H1 (cell line): Measurements from ENCODE around the gene TPO. TPM values are rescaled to one million over a fixed set of nuclear protein-coding genes. Genes with fewer than 3 reads are reported as not detected.

ENCODE experiments used
- GTF2F1 ChIP-seq: IDR thresholded peaks from 2 replicates; pipeline ENCODE4 v1.6.1; 2012; ENCODE audit warnings: low read depth, low read length, improper control_type of control experiment, borderline replicate concordance
- JUND ChIP-seq: IDR thresholded peaks from 2 replicates; pipeline ENCODE4 v1.6.1; 2011; ENCODE audit warnings: mild to moderate bottlenecking, improper control_type of control experiment, low read length
- MAFK ChIP-seq: IDR thresholded peaks from 2 replicates; pipeline ENCODE4 v1.6.1; 2012; ENCODE audit warnings: low read depth, mild to moderate bottlenecking, improper control_type of control experiment, low read length
- TAF7 ChIP-seq: optimal IDR thresholded peaks from 2 replicates; pipeline ENCODE3; 2011; ENCODE audit warnings: low read depth, mild to moderate bottlenecking, inconsistent platforms, low read length, moderate library complexity, borderline replicate concordance
- USF2 ChIP-seq: IDR thresholded peaks from 2 replicates; pipeline ENCODE4 v1.6.1; 2011; ENCODE audit warnings: low read length, improper control_type of control experiment
- polyA plus RNA-seq, 7 experiments: library from polyadenylated mRNA; depleted of rRNA in 3 of 7; stranded (reverse) in 5 of 7; unstranded in 2 of 7; fragments of >200 nt in 5 of 7; fragments of 200-250 nt in 2 of 7; gene quantifications; 1 replicate in 5 of 7; 2 replicates in 1 of 7; 4 replicates in 1 of 7; pipeline versions ENCODE4 v1.2.1 to v1.2.3, GENCODE V29; 2011 to 2013; ENCODE audit warnings: missing spikeins in 2 of 7, mixed read lengths in 2 of 7
- total RNA-seq: library from RNA; stranded (reverse); fragmentation: NEBNext Ultra II Directional; extraction: Animal tissue kit (Norgen Biotek cat#: 25700); gene quantifications from 2 replicates; pipeline ENCODE4 v1.2.1, GENCODE V29; 2021

Gene TPO
- total and polyA plus RNA-seq, 2 of the 8 experiments (the other 6 are each of a cell fraction or from before 2014, with no cell fraction given) = not detected

- TF ChIP-seq MAFK = no peak
- TF ChIP-seq TAF7 = no peak
- no peak for TF ChIP-seq USF2
- TF ChIP-seq GTF2F1 = no peak
- TF ChIP-seq JUND = no peak
These were observed 139.3 kb downstream of the TPO start (continued) for GRCh38 chr2:1552611-1553010.
